GM12878 (cell line): ENCODE measurements around the gene CBX2.

ENCODE experiments used
- CTCF ChIP-seq, 3 experiments: IDR thresholded peaks in 2 of 3; conservative IDR thresholded peaks in 1 of 3; 2 replicates each; pipeline ENCODE4 v1.5.1; 2011; ENCODE audit warnings: low read depth in 3 of 3, low read length in 3 of 3, mild to moderate bottlenecking in 3 of 3, control low read depth in 2 of 3, moderate library complexity in 2 of 3, inconsistent platforms in 1 of 3, mixed read lengths in 1 of 3; ENCODE audit not compliant: control insufficient read depth in 2 of 3, insufficient read depth in 1 of 3; ENCODE audit errors: extremely low read depth in 1 of 3
- E2F8 ChIP-seq: fragments of 450-650 bp; IDR thresholded peaks from 2 replicates; pipeline ENCODE4 v1.6.1; 2018; ENCODE audit warnings: mild to moderate bottlenecking, low read depth, moderate library complexity; ENCODE audit not compliant: partially characterized antibody
- EZH2 ChIP-seq: IDR thresholded peaks from 2 replicates; pipeline ENCODE4 v1.6.1; 2012; ENCODE audit warnings: low read depth, mild to moderate bottlenecking, control low read depth, inconsistent platforms, low read length, borderline replicate concordance; ENCODE audit not compliant: control insufficient read depth
- HCFC1 ChIP-seq: fragments of 150-350 bp; IDR thresholded peaks from 2 replicates; pipeline ENCODE4 v1.6.1; 2014; ENCODE audit warnings: low read length
- TF ChIP-seq, protein P1 (sequence below): IDR thresholded peaks from 2 replicates; pipeline ENCODE4 v1.6.1; 2012; ENCODE audit warnings: low read depth, low read length, improper control_type of control experiment
- TF ChIP-seq, protein P2 (sequence below): fragments of 450-650 bp; IDR thresholded peaks from 2 replicates; pipeline ENCODE4 v1.6.1; 2017; ENCODE audit warnings: mild to moderate bottlenecking
- TF ChIP-seq, protein P3 (sequence below): fragments of 450-650 bp; IDR thresholded peaks from 2 replicates; pipeline ENCODE4 v1.6.1; 2017; ENCODE audit warnings: antibody characterized with exemption, mild to moderate bottlenecking, moderate library complexity
- TF ChIP-seq, protein P4 (sequence below): IDR thresholded peaks from 2 replicates; pipeline ENCODE4 v1.6.1; 2012; ENCODE audit warnings: low read length, inconsistent platforms

DNA sequence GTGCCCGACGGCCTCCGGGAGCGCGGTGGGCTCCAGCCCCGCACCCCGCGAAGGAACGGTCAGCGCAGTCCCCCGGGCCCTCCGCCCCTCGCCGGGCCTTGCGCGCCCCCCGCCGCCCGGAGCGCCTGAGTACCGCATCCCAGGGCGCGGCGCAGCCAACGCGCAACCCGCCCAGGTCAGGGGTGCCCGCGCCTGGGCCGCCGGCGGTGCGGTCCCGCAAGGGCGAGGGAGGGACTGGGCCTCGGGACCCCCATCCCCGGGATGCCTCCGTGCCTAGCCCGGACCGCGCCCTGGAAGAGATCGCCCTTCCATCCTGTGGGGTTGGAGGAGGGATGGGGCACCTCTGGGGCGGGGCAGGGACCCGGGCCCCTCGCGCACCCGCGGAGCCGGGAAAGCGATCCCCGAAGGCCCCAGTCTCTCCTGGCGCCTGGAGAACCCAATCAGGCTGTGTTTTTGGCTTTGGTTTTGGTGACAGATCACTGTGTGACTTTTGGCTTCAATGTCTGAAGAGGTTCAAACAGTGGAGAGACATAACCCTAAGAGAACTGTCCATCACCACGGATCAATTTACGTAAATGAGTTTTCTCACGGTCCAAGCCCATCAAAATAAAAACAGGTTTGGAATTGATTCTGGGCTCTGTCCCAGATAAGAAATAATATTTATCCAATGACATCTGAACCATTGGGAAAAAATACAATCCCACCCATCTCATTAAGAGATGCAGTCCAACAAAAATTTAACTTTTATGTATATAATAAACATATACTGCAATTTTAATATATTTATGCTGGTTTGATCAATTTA, 29.5 kb upstream of the CBX2 start:
- TF ChIP-seq EZH2: no peak
- TF ChIP-seq, protein P1, sequence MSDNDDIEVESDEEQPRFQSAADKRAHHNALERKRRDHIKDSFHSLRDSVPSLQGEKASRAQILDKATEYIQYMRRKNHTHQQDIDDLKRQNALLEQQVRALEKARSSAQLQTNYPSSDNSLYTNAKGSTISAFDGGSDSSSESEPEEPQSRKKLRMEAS: no peak
- no peak for TF ChIP-seq CTCF (IDR thresholded peaks at IDR 0.05 in 2 of 3, conservative IDR thresholded peaks at IDR 0.05 in 1 of 3; ENCODE audit: control insufficient read depth in 2 of 3, extremely low read depth in 1 of 3, insufficient read depth in 1 of 3, low read depth in 3 of 3, low read length in 3 of 3)
- TF ChIP-seq, protein P2, sequence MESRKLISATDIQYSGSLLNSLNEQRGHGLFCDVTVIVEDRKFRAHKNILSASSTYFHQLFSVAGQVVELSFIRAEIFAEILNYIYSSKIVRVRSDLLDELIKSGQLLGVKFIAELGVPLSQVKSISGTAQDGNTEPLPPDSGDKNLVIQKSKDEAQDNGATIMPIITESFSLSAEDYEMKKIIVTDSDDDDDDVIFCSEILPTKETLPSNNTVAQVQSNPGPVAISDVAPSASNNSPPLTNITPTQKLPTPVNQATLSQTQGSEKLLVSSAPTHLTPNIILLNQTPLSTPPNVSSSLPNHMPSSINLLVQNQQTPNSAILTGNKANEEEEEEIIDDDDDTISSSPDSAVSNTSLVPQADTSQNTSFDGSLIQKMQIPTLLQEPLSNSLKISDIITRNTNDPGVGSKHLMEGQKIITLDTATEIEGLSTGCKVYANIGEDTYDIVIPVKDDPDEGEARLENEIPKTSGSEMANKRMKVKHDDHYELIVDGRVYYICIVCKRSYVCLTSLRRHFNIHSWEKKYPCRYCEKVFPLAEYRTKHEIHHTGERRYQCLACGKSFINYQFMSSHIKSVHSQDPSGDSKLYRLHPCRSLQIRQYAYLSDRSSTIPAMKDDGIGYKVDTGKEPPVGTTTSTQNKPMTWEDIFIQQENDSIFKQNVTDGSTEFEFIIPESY: no peak
- TF ChIP-seq, protein P3, sequence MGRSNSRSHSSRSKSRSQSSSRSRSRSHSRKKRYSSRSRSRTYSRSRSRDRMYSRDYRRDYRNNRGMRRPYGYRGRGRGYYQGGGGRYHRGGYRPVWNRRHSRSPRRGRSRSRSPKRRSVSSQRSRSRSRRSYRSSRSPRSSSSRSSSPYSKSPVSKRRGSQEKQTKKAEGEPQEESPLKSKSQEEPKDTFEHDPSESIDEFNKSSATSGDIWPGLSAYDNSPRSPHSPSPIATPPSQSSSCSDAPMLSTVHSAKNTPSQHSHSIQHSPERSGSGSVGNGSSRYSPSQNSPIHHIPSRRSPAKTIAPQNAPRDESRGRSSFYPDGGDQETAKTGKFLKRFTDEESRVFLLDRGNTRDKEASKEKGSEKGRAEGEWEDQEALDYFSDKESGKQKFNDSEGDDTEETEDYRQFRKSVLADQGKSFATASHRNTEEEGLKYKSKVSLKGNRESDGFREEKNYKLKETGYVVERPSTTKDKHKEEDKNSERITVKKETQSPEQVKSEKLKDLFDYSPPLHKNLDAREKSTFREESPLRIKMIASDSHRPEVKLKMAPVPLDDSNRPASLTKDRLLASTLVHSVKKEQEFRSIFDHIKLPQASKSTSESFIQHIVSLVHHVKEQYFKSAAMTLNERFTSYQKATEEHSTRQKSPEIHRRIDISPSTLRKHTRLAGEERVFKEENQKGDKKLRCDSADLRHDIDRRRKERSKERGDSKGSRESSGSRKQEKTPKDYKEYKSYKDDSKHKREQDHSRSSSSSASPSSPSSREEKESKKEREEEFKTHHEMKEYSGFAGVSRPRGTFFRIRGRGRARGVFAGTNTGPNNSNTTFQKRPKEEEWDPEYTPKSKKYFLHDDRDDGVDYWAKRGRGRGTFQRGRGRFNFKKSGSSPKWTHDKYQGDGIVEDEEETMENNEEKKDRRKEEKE: no peak
- TF ChIP-seq HCFC1: no peak
- TF ChIP-seq E2F8: no peak
- TF ChIP-seq, protein P4, sequence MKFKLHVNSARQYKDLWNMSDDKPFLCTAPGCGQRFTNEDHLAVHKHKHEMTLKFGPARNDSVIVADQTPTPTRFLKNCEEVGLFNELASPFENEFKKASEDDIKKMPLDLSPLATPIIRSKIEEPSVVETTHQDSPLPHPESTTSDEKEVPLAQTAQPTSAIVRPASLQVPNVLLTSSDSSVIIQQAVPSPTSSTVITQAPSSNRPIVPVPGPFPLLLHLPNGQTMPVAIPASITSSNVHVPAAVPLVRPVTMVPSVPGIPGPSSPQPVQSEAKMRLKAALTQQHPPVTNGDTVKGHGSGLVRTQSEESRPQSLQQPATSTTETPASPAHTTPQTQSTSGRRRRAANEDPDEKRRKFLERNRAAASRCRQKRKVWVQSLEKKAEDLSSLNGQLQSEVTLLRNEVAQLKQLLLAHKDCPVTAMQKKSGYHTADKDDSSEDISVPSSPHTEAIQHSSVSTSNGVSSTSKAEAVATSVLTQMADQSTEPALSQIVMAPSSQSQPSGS: no peak
